KG1 (cell line): ENCODE results near the gene DBN1.

ENCODE experiments used
- DNase-seq: peaks from one replicate; lab custom pipeline; 2025; lab: John Stamatoyannopoulos, UW

Gene DBN1

GRCh38 chr5:177443144-177443983 is 30.1 kb downstream of the DBN1 start:
- no peak for DNase-seq

- DNase-seq: no peak
These were observed 31.2 kb downstream of the DBN1 start for GRCh38 chr5:177442066-177442826.

GRCh38 chr5:177440990-177441780 is 32.2 kb downstream of the DBN1 start:
- no peak for DNase-seq

GRCh38 chr5:177440211-177440989 is 33.0 kb downstream of the DBN1 start:
- no peak for DNase-seq

- no peak for DNase-seq
These were observed 33.8 kb downstream of the DBN1 start for GRCh38 chr5:177439518-177440053.

- no peak for DNase-seq
These were observed 35.0 kb downstream of the DBN1 start for GRCh38 chr5:177438468-177438867.

- no peak for DNase-seq
These were observed 35.8 kb downstream of the DBN1 start for GRCh38 chr5:177437623-177438022.

GRCh38 chr5:177435847-177436536 is 37.4 kb downstream of the DBN1 start:
- DNase-seq: no peak

- DNase-seq: no peak
These were observed 38.3 kb downstream of the DBN1 start for GRCh38 chr5:177434942-177435738.

GRCh38 chr5:177434437-177434836 is 39.0 kb downstream of the DBN1 start:
- DNase-seq: no peak

GRCh38 chr5:177433658-177434217 is 39.7 kb downstream of the DBN1 start:
- DNase-seq: no peak

- DNase-seq: no peak
These were observed 40.4 kb downstream of the DBN1 start for GRCh38 chr5:177432839-177433657.

- no peak for DNase-seq
These were observed 41.1 kb downstream of the DBN1 start for GRCh38 chr5:177432143-177432838.

- no peak for DNase-seq
These were observed 41.9 kb downstream of the DBN1 start for GRCh38 chr5:177431317-177432142.

- no peak for DNase-seq
These were observed 42.5 kb downstream of the DBN1 start for GRCh38 chr5:177430972-177431316.

GRCh38 chr5:177430140-177430951 is 43.1 kb downstream of the DBN1 start:
- DNase-seq: no peak
